Measurements from ENCODE around the gene CHST5.

Gene CHST5

GRCh38 chr16:75479421-75479990 lies 56.4 kb downstream of the CHST5 start:
- H3K4me3 ChIP-seq (ENCODE audit: low read length): no peak overlapping the region
- H3K9ac ChIP-seq (ENCODE audit: low read length): no peak overlapping the region
- no peaks in the 10 kb centered on the region for H3K9me3 ChIP-seq (ENCODE audit: insufficient read depth, low read length)
- H3K79me2 ChIP-seq (ENCODE audit: low read length): no peaks in the 10 kb centered on the region
- peaks cover 4% of the 10 kb centered on the region; the same call in 1 of the 2 replicates for H3K27me3 ChIP-seq (ENCODE audit: low read depth, low read length)
- no peak overlapping the region for H2AFZ ChIP-seq (ENCODE audit: low read depth, low read length)
- H3K4me1 ChIP-seq (ENCODE audit: low read length): peaks cover 10% of the 10 kb centered on the region
- no peak overlapping the region for H3K27ac ChIP-seq (ENCODE audit: low read length)
- no peak overlapping the region for H3K4me2 ChIP-seq (ENCODE audit: low read length)
- no peaks in the 10 kb centered on the region for H4K20me1 ChIP-seq (ENCODE audit: insufficient read depth, low read length)
- H3K36me3 ChIP-seq (replicated peaks; ENCODE audit: low read depth, low read length): no peaks in the 10 kb centered on the region
- TF ChIP-seq CTCF (IDR thresholded peaks at IDR 0.05; ENCODE audit: low read depth, low read length) (no peak), EZH2phosphoT487 (IDR thresholded peaks at IDR 0.05; ENCODE audit: low read depth) (no peak)
